ENCODE results near the gene ADAMTS15.

ADAMTS15 gene

GRCh38 chr11:130511765-130512164 is 63.3 kb downstream of the ADAMTS15 start:
- no peak for DNase-seq (ENCODE audit: low read depth)

DNA sequence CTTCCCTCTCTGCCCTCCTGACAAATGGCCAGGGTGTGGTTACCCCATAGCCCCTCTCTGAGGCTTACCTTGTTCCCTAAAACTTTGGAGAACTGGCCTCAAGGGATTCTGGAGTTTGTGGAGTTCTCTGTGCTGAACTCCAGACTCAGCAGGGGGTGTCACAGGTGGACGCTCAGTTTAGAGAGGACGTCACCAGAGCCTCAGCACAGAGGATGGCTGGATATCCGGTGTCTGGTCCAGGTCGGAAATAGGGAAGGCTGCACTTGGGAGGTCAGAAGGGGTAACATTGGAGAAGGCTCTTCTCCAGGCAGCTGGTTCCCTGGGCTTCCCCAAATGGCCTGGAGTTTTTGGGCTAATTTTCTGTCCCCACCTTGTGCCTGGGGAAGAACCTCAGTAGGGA is 64.2 kb downstream of the ADAMTS15 start:
- DNase-seq (ENCODE audit: low read depth): no peak

- no peak for DNase-seq (ENCODE audit: low read depth)
These were observed 64.7 kb downstream of the ADAMTS15 start for GRCh38 chr11:130513132-130513531.

DNA sequence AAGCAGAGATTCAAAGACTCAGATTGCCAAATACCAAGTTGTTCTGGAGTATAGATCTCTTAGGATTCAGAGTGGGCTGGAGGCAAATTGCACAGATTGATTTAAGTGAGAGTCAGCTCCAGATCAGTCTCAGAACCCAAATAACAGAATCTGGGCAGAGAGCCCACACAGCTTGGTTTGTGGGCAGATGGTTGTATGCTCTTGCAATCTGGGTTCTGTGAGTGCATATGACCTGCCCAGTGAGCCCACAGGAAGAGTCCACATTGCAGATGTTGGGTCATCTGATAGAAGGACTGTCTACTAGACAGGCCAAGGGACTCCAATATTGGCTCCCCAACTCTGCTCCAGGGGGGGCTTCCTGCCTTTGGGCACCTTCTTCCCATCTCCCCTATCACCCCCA is 65.9 kb downstream of the ADAMTS15 start:
- DNase-seq (ENCODE audit: low read depth): no peak

- DNase-seq (ENCODE audit: low read depth): no peak
These were observed 66.4 kb downstream of the ADAMTS15 start for GRCh38 chr11:130514851-130515250.

DNA sequence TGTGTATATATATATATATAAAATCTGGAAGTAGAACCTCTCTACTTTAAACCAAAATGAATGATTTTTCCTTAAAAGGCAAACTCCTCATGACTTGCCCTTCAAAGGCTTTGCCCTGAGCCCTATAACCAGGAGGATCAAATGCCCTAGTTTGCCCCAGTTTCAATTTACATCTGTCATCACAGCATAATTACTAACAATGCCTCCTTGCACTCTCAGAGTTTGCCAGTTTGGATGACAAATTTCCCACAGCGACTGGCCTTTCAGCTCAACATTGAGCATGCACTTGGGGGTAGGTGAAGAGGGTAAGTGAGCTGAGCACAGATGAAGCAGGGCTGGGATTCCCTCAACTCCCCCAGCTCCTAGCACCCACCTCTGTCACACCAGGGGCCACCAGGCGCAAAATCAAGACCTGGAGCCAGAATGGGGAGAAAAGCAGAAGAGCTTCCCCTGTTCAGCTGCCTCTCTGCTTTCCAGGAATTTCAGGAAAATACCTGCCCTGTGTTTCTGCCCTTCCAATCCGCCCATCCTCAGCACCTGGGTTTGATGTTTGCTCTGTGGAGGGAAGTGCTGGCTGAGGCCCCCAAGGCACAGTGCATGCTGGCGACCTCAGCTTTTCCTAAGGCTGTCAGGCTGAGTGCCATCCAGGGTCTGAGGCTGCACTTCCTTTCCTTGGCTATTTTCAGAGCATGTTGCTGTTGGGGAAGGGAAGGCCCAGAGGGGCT is 67.5 kb downstream of the ADAMTS15 start:
- no peak for DNase-seq (ENCODE audit: low read depth)

GRCh38 chr11:130516554-130517505 is 68.4 kb downstream of the ADAMTS15 start:
- no peak for DNase-seq (ENCODE audit: low read depth)

GRCh38 chr11:130518164-130518680 is 69.8 kb downstream of the ADAMTS15 start:
- no peak for DNase-seq (ENCODE audit: low read depth)

DNA sequence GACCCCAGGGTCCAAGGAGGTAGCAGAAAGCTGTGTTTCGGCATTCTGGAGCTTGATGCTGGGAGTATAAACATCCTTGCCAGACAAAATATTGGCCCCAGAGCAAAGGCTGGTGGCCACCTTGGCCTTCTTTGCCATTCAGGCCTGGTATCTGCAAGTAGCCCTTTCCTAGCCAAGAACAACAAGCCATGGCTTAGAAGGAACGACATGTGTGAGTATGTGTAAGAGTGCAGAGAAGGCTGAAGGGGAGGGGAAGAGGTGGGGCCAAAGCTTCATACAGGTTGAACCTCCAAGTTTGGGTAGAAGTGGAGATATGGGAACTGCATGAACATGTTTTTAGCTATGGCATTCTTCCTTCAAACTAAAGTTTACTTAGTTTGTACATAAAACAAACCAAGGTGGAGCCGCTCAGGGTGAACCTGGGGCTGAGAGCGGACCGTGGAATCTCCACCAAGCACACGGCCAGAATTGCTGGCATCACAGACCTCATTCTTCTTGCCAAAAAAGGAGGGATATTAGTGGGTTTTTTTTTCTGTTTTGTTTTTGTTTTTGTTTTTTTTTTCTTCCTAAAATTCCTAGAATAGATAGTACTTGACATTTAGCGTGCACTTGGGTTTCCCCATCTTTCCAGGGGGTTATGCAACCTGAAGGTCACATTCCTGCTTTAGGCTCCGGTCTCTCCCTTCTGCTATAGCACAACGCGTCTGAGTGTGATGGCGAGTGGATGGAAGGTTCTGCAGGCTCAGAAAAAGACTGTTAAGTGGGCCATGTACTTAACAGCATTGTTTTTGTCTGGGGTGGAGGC is 70.9 kb downstream of the ADAMTS15 start:
- DNase-seq (ENCODE audit: low read depth): no peak

DNA sequence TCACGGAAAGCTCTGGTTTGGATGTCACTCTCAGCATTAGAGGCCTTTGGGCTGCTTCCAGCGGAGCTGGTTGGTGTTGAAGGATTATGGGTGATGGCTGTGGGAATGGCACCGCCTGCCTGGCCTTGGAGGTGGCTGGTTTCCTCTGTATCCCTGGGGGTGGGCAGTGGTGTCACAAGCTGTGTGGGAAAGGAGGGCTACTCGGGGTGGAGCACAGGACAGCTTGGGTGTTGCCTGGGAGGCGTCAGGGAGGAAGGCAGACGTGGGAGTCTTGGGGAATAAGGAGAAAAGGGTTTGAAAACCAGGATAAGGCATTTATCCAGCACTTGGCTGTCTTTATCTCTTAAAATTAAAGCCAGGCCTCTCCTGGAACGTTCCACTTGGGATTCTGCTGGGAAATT is 71.8 kb downstream of the ADAMTS15 start:
- DNase-seq (ENCODE audit: low read depth): no peak

GRCh38 chr11:130522284-130522961 is 74.0 kb downstream of the ADAMTS15 start:
- peak; percentile 81 for DNase-seq (ENCODE audit: low read depth)

GRCh38 chr11:130523166-130523565 is 74.7 kb downstream of the ADAMTS15 start:
- no peak for DNase-seq (ENCODE audit: low read depth)

- DNase-seq (ENCODE audit: low read depth): no peak
These were observed 75.2 kb downstream of the ADAMTS15 start for GRCh38 chr11:130523609-130524008.

GRCh38 chr11:130524132-130524790 is 75.8 kb downstream of the ADAMTS15 start:
- DNase-seq (ENCODE audit: low read depth): no peak

- no peak for DNase-seq (ENCODE audit: low read depth)
These were observed 76.9 kb downstream of the ADAMTS15 start for GRCh38 chr11:130525307-130525706.
